Measurements from ENCODE around the gene FAM181A. TPM values are rescaled to one million over a fixed set of nuclear protein-coding genes. Genes with fewer than 3 reads are reported as not detected.
A peak's percentile ranks its signal among the peaks of the same experiment; 100 is the strongest.

The FAM181A gene
- total RNA-seq, 1 donor from 2014 or later, result not detected

DNA sequence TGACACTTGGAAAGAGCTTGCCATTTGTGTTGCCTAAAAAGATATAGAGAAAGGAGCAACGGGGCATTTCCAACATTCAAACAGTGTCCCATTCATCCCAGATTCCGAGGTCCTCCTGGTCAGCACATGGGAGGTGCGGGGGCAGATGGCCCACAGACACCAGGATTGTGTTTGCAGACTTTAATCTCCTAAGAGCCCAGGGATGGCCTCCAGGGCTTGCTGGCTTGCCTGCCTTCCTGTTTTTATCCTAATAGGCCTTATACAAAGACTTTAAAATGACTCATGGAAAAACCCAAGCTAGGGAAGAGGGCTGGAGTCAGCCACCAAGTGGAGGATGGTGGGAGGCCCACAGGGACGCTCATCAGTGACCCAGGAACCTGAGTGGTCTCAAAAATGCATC lies 21.5 kb upstream of the FAM181A start:
- no peak for ATAC-seq

DNA sequence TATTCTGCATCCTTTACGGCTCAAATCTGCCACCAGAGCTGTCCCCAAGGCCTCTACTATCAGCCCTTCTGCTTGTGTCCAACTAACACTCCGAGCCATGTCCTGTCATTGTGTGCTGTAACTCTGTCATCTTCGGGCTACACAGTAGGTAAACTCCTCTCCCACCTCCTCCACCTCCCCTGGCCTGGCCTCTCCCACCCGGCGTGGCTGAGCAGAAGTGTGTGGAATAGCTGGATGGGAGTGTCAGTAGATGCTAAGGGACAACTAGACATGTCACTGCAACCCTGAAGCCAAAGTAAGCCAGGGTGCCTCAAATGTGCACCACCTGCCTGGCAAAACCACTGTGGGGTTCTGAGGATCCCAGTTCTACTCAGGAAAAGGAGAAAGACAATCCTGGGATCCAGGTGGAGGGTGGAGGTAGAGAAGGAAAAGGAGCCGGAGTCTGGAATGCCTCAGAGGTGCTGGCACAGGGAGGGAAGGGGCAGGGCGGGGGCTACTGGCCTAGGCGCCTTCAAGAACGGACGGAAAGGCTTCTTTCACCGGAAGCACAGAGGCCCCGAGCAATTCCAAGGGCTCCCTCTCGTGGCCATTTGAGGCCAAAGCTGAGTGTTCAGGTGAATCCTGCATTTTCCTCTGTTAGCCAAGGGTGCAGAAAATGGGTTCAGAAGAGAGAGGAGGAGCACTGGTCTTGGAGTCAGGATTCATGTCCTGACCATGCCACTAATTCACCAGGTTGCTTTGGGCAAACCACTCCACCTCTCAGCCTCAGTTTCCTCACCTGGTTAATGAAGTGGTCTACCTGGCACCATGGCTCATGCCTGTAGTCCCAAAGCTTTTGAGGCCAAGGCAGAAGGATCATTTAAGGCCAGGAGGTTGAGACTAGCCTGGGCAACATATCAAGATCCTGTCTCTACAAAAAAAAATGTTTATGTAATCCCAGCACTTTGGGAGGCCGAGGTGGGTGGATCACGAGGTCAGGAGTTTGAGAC lies 20.5 kb upstream of the FAM181A start:
- peak; percentile 60 for ATAC-seq

DNA sequence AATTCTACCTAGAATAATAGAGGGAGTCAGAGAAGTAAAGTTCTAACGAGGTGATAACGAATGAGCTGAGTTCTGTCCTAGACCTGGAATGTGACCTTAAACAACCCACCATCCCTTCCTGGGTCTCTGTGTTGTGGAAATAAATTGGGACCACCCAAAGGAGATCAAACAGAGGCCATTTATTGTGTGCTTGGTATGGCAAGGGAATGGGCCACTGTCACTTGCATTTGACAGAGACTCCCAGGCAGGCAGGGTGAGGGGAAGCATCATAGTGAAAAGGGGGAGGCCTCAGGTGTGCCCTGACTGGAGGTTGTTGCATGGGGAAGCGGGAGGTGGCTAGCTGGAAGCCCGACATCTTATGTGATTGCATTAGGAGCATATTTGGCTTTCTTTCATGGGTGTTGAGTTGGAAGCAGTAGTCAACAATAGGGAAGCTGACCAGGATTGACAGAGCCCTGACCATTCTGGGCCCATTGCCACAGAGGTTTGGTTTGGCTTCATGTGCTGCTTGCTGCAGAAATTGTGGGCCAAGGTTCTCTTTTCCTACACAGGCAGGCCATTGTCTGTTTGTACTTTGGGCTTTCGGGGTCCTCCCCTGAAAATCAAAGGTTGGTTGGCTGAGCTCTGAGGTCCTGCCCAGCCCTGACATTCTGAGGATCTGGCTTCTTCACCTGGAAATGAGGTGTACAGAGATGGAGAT lies 17.6 kb upstream of the FAM181A start:
- ATAC-seq, result no peak

DNA sequence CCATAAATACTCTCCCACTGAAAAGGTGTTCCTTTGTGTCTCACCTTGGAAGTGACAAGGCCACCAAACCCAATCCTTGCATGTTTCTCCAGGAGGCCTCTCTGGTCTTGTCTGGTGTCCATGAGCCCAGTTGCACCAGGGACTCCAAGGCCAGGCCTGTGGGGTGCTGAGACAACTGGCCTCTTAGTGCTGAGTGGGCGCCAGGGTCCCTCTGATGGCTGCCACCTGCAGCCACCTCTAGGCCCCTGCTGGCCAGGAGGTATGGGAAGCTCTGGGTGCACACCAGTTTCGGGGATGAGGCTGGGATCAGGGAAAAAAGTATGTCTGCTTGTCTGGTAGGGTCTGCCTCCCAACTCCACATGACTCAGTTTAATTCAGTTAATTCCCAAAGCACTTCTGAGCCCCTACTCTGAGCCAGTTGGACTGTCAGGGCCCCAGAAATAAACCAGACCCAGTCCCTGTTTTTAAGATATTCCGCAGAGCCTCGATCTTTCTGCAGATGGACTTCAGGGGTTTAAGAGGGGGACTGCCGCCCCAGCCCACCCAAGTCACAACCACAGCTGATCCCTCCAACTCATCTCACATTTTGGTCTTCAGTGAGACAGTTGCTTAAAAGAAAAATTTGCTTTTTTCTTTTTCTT lies 15.0 kb upstream of the FAM181A start:
- no peak for ATAC-seq

DNA sequence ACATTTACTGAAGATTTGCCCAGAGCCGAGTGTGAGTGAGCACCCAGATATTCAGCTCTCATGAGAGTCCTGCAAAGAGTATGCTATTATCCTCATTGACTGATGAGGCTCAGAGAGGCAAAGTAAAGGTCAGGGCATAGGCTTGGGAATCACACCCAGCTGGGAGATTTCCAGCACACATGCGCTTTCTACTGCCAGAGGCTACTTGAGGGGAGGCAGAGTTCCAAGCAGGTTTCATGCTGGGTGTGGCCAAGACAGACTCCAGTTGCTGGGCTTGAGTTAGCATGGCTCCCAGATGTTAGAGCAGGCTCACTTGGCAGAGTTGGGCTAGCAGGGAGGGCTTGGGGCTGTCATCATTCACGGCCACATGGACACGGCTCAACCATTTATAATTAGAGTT lies 14.4 kb upstream of the FAM181A start:
- ATAC-seq, result peak; percentile 33

DNA sequence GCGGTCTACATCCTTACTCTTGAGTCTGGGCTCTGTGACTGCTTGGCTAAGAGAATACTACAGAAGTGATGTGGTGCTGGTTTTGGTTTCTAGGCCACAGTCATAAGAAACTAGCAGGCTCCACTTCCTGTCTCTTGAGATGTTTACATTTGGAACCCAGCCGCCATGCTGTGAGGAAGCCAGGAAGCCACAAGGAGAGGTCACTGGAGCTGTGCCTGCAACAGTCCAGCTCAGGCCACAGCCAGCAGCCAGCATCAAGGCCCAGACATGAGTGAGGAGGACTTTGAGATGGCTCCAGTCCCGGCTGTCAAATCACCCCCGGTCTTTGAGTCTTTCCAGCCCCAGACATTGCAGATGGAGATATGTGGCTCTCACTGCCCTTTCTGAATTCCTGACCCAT lies 12.9 kb upstream of the FAM181A start:
- no peak for ATAC-seq

DNA sequence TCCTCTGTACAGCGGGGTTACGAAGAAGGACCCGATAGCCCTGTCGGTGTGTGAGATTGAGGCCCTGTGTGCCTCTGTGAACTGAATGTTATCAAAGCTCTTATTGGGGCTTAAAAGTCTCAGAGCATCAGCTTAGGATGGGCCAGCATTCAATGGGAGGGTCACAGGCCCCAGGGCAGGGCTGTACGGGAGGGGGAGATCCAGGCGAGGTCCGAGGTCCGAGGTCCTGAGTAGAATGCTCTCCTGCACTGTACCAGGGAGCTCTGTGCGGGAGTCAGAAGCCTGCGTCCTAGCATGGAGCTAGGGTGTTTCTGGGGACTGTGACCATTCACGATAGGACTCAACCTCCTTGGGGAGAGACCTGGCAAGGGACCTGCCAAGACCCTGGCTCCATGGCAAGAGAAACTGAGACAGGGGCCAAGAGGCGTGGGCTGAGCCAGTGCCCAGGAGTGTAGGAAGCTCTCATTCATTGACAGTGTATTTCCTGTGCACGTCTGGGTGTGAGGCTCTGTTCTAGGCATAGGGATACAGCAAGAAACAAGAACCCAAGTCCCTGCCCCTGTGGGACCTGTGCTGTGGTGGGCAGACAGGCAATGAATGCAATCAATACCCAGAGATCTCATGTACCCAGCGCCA lies 12.0 kb upstream of the FAM181A start:
- ATAC-seq, result no peak

GRCh38 chr14:93915800-93916199 lies 11.3 kb upstream of the FAM181A start:
- ATAC-seq, result no peak

GRCh38 chr14:93916498-93916897 lies 10.6 kb upstream of the FAM181A start:
- peak; percentile 24 for ATAC-seq

DNA sequence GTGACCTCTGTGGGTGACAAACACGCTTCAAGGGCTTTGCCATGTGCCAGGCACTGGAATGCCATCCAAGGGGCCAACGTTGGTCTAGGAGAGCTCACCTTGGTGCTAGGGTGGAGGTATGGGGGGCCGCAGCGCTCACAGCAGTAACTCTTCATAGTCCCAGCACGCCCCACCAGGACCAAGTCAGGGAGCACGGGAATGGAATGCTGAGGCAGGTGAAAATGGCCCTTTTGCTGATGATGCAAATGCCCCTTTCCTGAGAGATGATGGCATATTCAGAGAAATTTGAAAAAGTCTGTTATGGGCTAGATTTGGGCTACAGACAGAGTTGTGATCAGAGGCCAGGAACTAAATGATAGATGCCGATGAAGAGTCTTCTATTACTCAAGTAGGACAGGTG lies 10.0 kb upstream of the FAM181A start:
- ATAC-seq, result no peak

GRCh38 chr14:93921001-93921806 lies 5.9 kb upstream of the FAM181A start:
- no peak for ATAC-seq

GRCh38 chr14:93923626-93924025 lies 3.5 kb upstream of the FAM181A start:
- ATAC-seq, result no peak

GRCh38 chr14:93924592-93925355 lies 2.4 kb upstream of the FAM181A start:
- ATAC-seq, result no peak

DNA sequence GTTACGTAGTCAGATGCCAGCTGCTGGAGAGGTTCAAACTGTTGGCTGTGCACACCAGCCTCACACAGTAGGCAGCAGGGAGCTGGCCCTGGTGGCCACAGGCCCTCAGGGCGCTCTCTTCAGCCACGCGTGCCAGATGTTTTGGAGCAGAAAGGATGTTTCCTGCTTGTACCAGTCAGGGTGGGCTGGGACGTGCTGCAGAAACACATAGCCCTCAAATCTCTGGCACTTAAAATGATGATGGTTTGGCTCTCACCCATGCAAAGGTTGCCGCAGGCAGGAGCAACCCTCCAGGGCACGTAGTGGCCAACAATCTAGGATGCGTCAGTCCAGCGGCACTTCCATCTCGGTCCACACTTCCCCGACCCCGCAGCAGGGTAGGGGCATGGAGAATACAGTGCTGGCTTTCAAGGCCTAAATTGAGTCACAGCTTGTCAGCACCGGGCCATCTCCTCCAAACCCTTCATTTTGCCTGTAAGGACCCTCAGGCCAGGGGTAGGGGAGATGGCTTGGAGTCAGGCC lies 1.7 kb upstream of the FAM181A start:
- no peak for ATAC-seq

DNA sequence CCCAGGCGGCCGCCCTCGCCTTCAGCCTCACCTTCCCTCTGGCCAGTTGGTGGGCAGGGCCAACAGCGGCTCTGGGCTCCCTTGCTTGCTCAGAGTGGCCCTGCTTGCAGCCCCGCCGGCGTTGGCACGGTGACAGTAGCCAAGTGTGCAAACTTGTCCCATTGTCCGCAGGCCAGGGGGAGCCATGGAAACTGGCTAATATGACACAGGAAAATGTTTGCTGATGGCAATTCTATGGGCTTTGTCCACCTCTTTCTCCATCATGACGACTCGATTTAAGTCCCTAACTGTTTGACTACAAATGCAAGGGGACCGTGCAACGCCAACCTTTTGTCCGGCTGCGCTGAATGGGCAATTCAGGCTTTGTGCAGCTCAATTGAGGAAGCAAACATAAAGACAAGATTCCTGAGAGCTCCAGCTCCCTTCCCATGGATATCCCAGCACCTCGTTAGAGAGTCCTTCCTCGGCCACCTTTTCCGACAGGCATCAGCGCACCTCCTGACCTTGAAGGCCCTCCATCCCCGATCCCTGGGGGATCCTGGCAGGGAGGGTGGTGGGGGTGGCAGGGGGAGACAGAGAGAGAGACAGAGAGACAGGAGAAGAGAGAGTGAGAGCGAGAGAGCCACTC lies 785 bp upstream of the FAM181A start:
- ATAC-seq, result peak; percentile 14

- no peak for ATAC-seq
Measured at GRCh38 chr14:93927800-93928145, 629 bp downstream of the FAM181A start.

DNA sequence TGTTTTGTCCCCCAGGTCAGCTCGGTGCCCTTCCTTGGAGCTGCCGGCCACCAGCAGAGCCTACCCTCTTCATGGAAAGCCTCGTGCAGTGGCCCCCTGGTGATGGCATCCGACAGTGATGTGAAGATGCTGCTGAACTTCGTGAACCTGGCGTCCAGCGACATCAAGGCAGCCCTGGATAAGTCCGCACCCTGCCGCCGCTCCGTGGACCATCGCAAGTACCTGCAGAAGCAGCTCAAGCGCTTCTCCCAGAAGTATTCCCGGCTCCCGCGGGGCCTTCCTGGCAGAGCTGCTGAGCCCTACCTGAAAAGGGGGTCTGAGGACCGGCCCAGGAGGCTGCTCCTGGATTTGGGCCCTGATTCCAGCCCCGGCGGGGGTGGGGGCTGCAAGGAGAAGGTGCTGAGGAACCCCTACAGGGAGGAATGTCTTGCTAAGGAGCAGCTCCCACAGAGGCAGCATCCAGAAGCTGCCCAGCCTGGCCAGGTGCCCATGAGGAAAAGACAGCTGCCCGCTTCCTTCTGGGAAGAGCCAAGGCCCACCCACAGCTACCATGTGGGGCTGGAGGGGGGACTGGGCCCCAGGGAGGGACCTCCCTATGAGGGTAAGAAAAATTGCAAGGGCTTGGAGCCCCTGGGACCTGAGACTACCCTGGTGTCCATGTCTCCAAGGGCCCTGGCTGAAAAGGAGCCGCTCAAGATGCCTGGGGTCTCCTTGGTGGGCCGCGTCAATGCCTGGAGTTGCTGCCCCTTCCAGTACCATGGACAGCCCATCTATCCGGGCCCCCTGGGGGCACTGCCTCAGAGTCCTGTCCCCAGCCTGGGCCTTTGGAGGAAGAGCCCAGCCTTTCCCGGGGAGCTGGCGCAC lies 1.3 kb downstream of the FAM181A start:
- no peak for ATAC-seq

DNA sequence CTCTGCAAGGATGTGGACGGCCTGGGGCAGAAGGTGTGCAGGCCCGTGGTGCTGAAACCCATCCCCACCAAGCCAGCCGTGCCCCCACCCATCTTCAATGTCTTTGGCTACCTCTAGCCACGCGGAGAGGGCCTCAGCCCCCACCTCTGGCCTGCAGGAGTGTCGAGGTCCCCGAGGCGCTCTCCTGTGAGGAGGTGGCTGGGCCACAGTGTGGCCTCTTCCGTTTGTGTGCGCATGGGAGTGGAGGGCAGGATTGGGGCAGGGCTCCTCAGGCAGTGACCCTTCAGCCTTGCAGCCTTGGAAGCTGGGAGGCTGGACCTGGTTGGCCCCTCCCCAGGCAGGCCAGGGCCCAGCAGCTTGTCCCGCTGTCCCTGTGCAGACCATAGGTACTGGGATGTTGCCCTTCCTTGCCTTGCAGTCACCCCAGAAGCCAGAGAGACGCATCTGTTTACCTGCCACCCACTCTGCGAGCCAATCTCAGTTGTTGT lies 1.9 kb downstream of the FAM181A start:
- no peak for ATAC-seq

DNA sequence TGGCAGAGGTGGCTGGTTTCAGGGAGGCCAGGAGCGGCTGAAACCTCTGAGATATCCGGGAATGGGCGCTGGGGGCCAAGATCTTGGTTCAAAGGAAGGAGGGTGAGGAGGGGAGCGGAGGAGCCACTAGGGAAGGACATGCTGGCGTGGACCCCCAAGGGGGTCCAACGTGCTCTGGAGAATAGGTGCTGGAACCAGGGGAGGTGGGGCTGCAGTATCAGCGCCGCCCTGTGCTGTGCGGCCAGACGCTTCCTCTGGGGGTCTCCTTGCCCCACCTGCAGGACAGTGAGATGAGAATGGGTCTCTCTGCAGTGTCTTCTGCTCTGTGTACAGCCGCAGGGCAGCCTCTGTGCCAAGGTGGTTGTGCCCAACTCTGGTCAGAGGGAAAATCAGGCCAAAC lies 2.5 kb downstream of the FAM181A start:
- ATAC-seq, result no peak

All from esophagus mucosa (tissue), 1 donor.